ENCODE results near the gene CABLES1. TPM values are rescaled to one million over a fixed set of nuclear protein-coding genes. Genes with fewer than 3 reads are reported as not detected.

CABLES1 gene
- total RNA-seq, 1 experiment from 2014 or later, result 66.4 TPM

DNA sequence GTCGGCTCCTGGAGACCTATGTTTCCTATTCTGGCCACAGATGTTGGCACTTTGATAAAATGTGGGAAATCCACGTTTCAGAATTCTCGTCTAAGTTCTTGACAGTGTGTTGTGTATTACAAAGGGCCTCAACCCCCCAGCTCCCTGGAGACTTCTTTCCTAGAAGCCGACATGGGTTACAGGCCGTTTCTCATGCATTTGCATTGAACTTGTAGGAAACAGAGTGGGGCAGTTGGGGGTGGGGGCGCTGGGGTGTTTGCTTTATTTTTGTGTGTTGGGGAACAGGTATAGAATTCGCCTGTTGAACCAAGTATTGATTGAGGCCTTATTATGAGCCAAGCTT, 104.0 kb downstream of the CABLES1 start:
- DNase-seq (ENCODE audit: low read depth, low spot score), result no peak
- in situ Hi-C loops (cut with HindIII; ENCODE audit: low pct_unique_long_range_greater_than_20kb, low sequenced_read_pairs) (no loop called here), intact Hi-C loops (cut with micrococcal nuclease; ENCODE audit: unreplicated experiment) (no loop called here)
- no peaks in the 10 kb centered on the region for H3K27me3 ChIP-seq (ENCODE audit: control insufficient read depth, insufficient read depth, low read length)
- POLR2A ChIA-PET, result no interaction called here
- no peaks in the 10 kb centered on the region for H3K9me3 ChIP-seq (ENCODE audit: control insufficient read depth, insufficient read depth, low read depth, low read length)
- no peaks in the 10 kb centered on the region; the same call in 1 of the 2 replicates for H3K36me3 ChIP-seq (ENCODE audit: control insufficient read depth, insufficient read depth, low read length)
- no peak for TF ChIP-seq POLR2AphosphoS5 (IDR thresholded peaks at IDR 0.05; ENCODE audit: low read depth, low read length)
- TF ChIP-seq SIN3A (IDR thresholded peaks at IDR 0.05; ENCODE audit: borderline replicate concordance, insufficient read depth, low read depth, low read length), result no peak
- TF ChIP-seq REST (IDR thresholded peaks at IDR 0.05; ENCODE audit: insufficient read depth in 1 of 2, low read depth in 2 of 2, low read length in 1 of 2), result no peak
- no peak for TF ChIP-seq CTCF (IDR thresholded peaks at IDR 0.05)
- no peak for TF ChIP-seq TCF7L2 (IDR thresholded peaks at IDR 0.05; ENCODE audit: low read depth, low read length)
- no TSS peak for BruUV-seq (replicated peaks)
- no peak overlapping the region for H3K27ac ChIP-seq (ENCODE audit: low read length)
- CTCF ChIA-PET, result interaction anchor here (0.8 kb wide), 1 partner anchor 101 kb away, joined by 3 read pairs; no protein-coding TSS in a partner anchor
- no peaks in the 10 kb centered on the region; the same call in 1 of the 2 replicates for H3K4me1 ChIP-seq (ENCODE audit: control insufficient read depth, insufficient read depth, low read length)
- no peak for ATAC-seq
- no peak overlapping the region for H3K4me3 ChIP-seq (ENCODE audit: low read depth in 2 of 2, low read length in 2 of 2)

GRCh38 chr18:23239885-23240608, 104.8 kb downstream of the CABLES1 start:
- Histone ChIP-seq H3K27ac (ENCODE audit: low read length) (no peak overlapping the region), H3K27me3 (ENCODE audit: control insufficient read depth, insufficient read depth, low read length) (no peaks in the 10 kb centered on the region), H3K4me1 (ENCODE audit: control insufficient read depth, insufficient read depth, low read length) (no peaks in the 10 kb centered on the region; the same call in 1 of the 2 replicates), H3K9me3 (ENCODE audit: control insufficient read depth, insufficient read depth, low read depth, low read length) (no peaks in the 10 kb centered on the region), H3K4me3 (ENCODE audit: low read depth in 2 of 2, low read length in 2 of 2) (no peak overlapping the region), H3K36me3 (ENCODE audit: control insufficient read depth, insufficient read depth, low read length) (no peaks in the 10 kb centered on the region; the same call in 1 of the 2 replicates)
- BruUV-seq (replicated peaks), result no TSS peak
- ChIA-PET CTCF (no interaction called here), POLR2A (no interaction called here)
- TF ChIP-seq CTCF (IDR thresholded peaks at IDR 0.05) (no peak), TCF7L2 (IDR thresholded peaks at IDR 0.05; ENCODE audit: low read depth, low read length) (no peak), POLR2AphosphoS5 (IDR thresholded peaks at IDR 0.05; ENCODE audit: low read depth, low read length) (no peak), SIN3A (IDR thresholded peaks at IDR 0.05; ENCODE audit: borderline replicate concordance, insufficient read depth, low read depth, low read length) (no peak), REST (IDR thresholded peaks at IDR 0.05; ENCODE audit: insufficient read depth in 1 of 2, low read depth in 2 of 2, low read length in 1 of 2) (no peak)
- DNase-seq (ENCODE audit: low read depth, low spot score), result no peak
- intact Hi-C loops (cut with micrococcal nuclease; ENCODE audit: unreplicated experiment), result no loop called here
- no peak for ATAC-seq
- in situ Hi-C loops (cut with HindIII; ENCODE audit: low pct_unique_long_range_greater_than_20kb, low sequenced_read_pairs), result no loop called here

Measured in Panc1 (cell line).